Activated CD4-positive, alpha-beta memory T cell treated with anti-CD3 and anti-CD28 coated beads, Interleukin-2, amount 10 ng/mL, durations not matched to agents 7 days and 5 days (primary cell): ENCODE results near the gene OSBPL5. TPM values are rescaled to one million over a fixed set of nuclear protein-coding genes. Genes with fewer than 3 reads are reported as not detected.

Experiments
- CTCF ChIA-PET: fragments of 350-600 bp; sonication (Branson Sonifier 250); formaldehyde crosslinking; loops from one replicate; lab custom pipeline; 2021; ENCODE audit warnings: antibody characterized with exemption, inconsistent platforms; lab: Charles Lee
- POLR2A ChIA-PET: fragments of 350-600 bp; sonication (Branson Sonifier 250); formaldehyde crosslinking; loops from one replicate; lab custom pipeline; 2021; ENCODE audit warnings: antibody characterized with exemption; lab: Charles Lee
- DNase-seq: peaks from one replicate; pipeline ENCODE4 v3.0.0-alpha.2; 2020
- H3K27ac Mint-ChIP-seq: one replicate; pipeline ENCODE4 v1.8.0; 2021; ENCODE audit warnings: mild to moderate bottlenecking, mixed read lengths
- H3K27me3 Mint-ChIP-seq: one replicate; pipeline ENCODE4 v1.8.0; 2021; ENCODE audit warnings: mixed read lengths
- H3K36me3 Mint-ChIP-seq: one replicate; pipeline ENCODE4 v1.8.0; 2021; ENCODE audit warnings: low read depth, mixed read lengths
- H3K4me1 Mint-ChIP-seq: one replicate; pipeline ENCODE4 v1.8.0; 2021; ENCODE audit warnings: mixed read lengths
- H3K4me3 Mint-ChIP-seq: one replicate; pipeline ENCODE4 v1.8.0; 2021; ENCODE audit warnings: mild to moderate bottlenecking, mixed read lengths
- H3K9me3 Mint-ChIP-seq: one replicate; pipeline ENCODE4 v1.8.0; 2021; ENCODE audit warnings: mixed read lengths
- total RNA-seq, 2 experiments: library from RNA; stranded (reverse); gene quantifications; one replicate each; pipeline ENCODE4 v1.2.3, GENCODE V29; 2021

Gene OSBPL5
- total RNA-seq, 2 experiments from 2014 or later = 1.6 to 1.7 TPM

- CTCF ChIA-PET = no interaction called here
- H3K9me3 Mint-ChIP-seq = no peaks in the 10 kb centered on the region
- H3K4me1 Mint-ChIP-seq = no peaks in the 10 kb centered on the region
Observed at GRCh38 chr11:3108183-3108721, 56.9 kb downstream of the OSBPL5 start.

GRCh38 chr11:3107608-3108182 lies 57.4 kb downstream of the OSBPL5 start:
- Mint-ChIP-seq H3K4me3 (no peak overlapping the region), H3K4me1 (no peaks in the 10 kb centered on the region), H3K36me3 (no peaks in the 10 kb centered on the region), H3K27me3 (no peaks in the 10 kb centered on the region), H3K9me3 (no peaks in the 10 kb centered on the region), H3K27ac (no peak overlapping the region)
- ChIA-PET POLR2A (no interaction called here), CTCF (no interaction called here)
- DNase-seq = no peak

More at GRCh38 chr11:3108183-3108721, 56.9 kb downstream of the OSBPL5 start:
- Mint-ChIP-seq H3K27me3 (no peaks in the 10 kb centered on the region), H3K4me3 (no peak overlapping the region), H3K27ac (no peak overlapping the region), H3K36me3 (no peaks in the 10 kb centered on the region)
- no peak for DNase-seq
- POLR2A ChIA-PET = no interaction called here

GRCh38 chr11:3106736-3107524 lies 58.2 kb downstream of the OSBPL5 start:
- H3K4me3 Mint-ChIP-seq = no peak overlapping the region
- no peak for DNase-seq
- ChIA-PET CTCF (no interaction called here), POLR2A (no interaction called here)
- H3K9me3 Mint-ChIP-seq = no peaks in the 10 kb centered on the region
- H3K27ac Mint-ChIP-seq = no peak overlapping the region
- H3K36me3 Mint-ChIP-seq = no peaks in the 10 kb centered on the region
- no peaks in the 10 kb centered on the region for H3K27me3 Mint-ChIP-seq
- no peaks in the 10 kb centered on the region for H3K4me1 Mint-ChIP-seq

GRCh38 chr11:3105791-3106735 lies 59.0 kb downstream of the OSBPL5 start:
- CTCF ChIA-PET = no interaction called here
- DNase-seq = no peak
- Mint-ChIP-seq H3K4me1 (no peaks in the 10 kb centered on the region), H3K27ac (no peak overlapping the region), H3K9me3 (no peaks in the 10 kb centered on the region), H3K27me3 (no peaks in the 10 kb centered on the region), H3K36me3 (no peaks in the 10 kb centered on the region), H3K4me3 (no peak overlapping the region)
- POLR2A ChIA-PET = no interaction called here

GRCh38 chr11:3104961-3105790 lies 59.9 kb downstream of the OSBPL5 start:
- ChIA-PET CTCF (no interaction called here), POLR2A (no interaction called here)
- no peaks in the 10 kb centered on the region for H3K27me3 Mint-ChIP-seq
- no peaks in the 10 kb centered on the region for H3K9me3 Mint-ChIP-seq
- no peak for DNase-seq
- H3K4me1 Mint-ChIP-seq = no peaks in the 10 kb centered on the region
- no peak overlapping the region for H3K27ac Mint-ChIP-seq
- H3K4me3 Mint-ChIP-seq = no peak overlapping the region
- H3K36me3 Mint-ChIP-seq = no peaks in the 10 kb centered on the region

GRCh38 chr11:3104051-3104714 lies 60.9 kb downstream of the OSBPL5 start:
- Mint-ChIP-seq H3K9me3 (no peaks in the 10 kb centered on the region), H3K4me1 (peaks cover 4% of the 10 kb centered on the region), H3K27ac (no peak overlapping the region), H3K4me3 (no peak overlapping the region), H3K36me3 (no peaks in the 10 kb centered on the region), H3K27me3 (no peaks in the 10 kb centered on the region)
- ChIA-PET POLR2A (no interaction called here), CTCF (no interaction called here)
- DNase-seq = no peak

- Mint-ChIP-seq H3K36me3 (no peaks in the 10 kb centered on the region), H3K27me3 (peaks cover under 1% of the 10 kb centered on the region), H3K27ac (no peak overlapping the region), H3K9me3 (no peaks in the 10 kb centered on the region), H3K4me1 (peaks cover 6% of the 10 kb centered on the region), H3K4me3 (no peak overlapping the region)
- DNase-seq = no peak
- ChIA-PET POLR2A (no interaction called here), CTCF (interaction anchor here (1.4 kb wide), 1 partner anchor 12 kb away, joined by 4 read pairs; no protein-coding TSS in a partner anchor)
Observed at GRCh38 chr11:3103076-3103475, 62.0 kb downstream of the OSBPL5 start.

GRCh38 chr11:3102641-3102921 lies 62.5 kb downstream of the OSBPL5 start:
- no peak for DNase-seq
- POLR2A ChIA-PET = no interaction called here
- no peaks in the 10 kb centered on the region for H3K36me3 Mint-ChIP-seq

GRCh38 chr11:3101921-3102640 lies 63.0 kb downstream of the OSBPL5 start:
- peak; percentile 14 for DNase-seq
- no peak overlapping the region for H3K4me3 Mint-ChIP-seq
- no peaks in the 10 kb centered on the region for H3K9me3 Mint-ChIP-seq
- peaks cover 2% of the 10 kb centered on the region for H3K27me3 Mint-ChIP-seq
- ChIA-PET POLR2A (no interaction called here), CTCF (interaction anchor here (1.0 to 1.4 kb wide), 2 partner anchors 11 to 209 kb away, joined by 3 to 4 read pairs; no protein-coding TSS in a partner anchor)
- H3K27ac Mint-ChIP-seq = no peak overlapping the region
- H3K36me3 Mint-ChIP-seq = no peaks in the 10 kb centered on the region
- H3K4me1 Mint-ChIP-seq = peaks cover 6% of the 10 kb centered on the region

More at GRCh38 chr11:3102641-3102921, 62.5 kb downstream of the OSBPL5 start:
- Mint-ChIP-seq H3K4me3 (no peak overlapping the region), H3K4me1 (peaks cover 6% of the 10 kb centered on the region), H3K27ac (no peak overlapping the region), H3K27me3 (peaks cover 2% of the 10 kb centered on the region), H3K9me3 (no peaks in the 10 kb centered on the region)
- CTCF ChIA-PET = interaction anchor here (1.0 to 1.4 kb wide), 2 partner anchors 11 to 210 kb away, joined by 3 to 4 read pairs; no protein-coding TSS in a partner anchor

- Mint-ChIP-seq H3K27ac (no peak overlapping the region), H3K9me3 (no peaks in the 10 kb centered on the region), H3K27me3 (peaks cover 11% of the 10 kb centered on the region), H3K4me1 (peaks cover 6% of the 10 kb centered on the region), H3K36me3 (no peaks in the 10 kb centered on the region), H3K4me3 (no peak overlapping the region)
- CTCF ChIA-PET = no interaction called here
- POLR2A ChIA-PET = no interaction called here
- DNase-seq = peak; percentile 12
Observed at GRCh38 chr11:3099178-3099577, 65.9 kb downstream of the OSBPL5 start.

- no peak overlapping the region for H3K27ac Mint-ChIP-seq
- ChIA-PET CTCF (interaction anchor here (1.0 kb wide), 1 partner anchor 60 kb away, joined by 3 read pairs; no protein-coding TSS in a partner anchor), POLR2A (no interaction called here)
- H3K9me3 Mint-ChIP-seq = no peaks in the 10 kb centered on the region
- H3K4me1 Mint-ChIP-seq = peaks cover 6% of the 10 kb centered on the region
- no peak overlapping the region for H3K4me3 Mint-ChIP-seq
- no peak for DNase-seq
- H3K27me3 Mint-ChIP-seq = peaks cover 11% of the 10 kb centered on the region
- H3K36me3 Mint-ChIP-seq = no peaks in the 10 kb centered on the region
Observed at GRCh38 chr11:3096909-3097530, 68.1 kb downstream of the OSBPL5 start.
